Nephron (organoid): Measurements from ENCODE around the gene PEX6.

ENCODE experiments used
- H3K27ac Mint-ChIP-seq, 3 experiments: 2 replicates each; pipeline ENCODE4 v1.8.0; 2020; ENCODE audit warnings: mixed read lengths in 3 of 3, mild to moderate bottlenecking in 2 of 3, moderate library complexity in 1 of 3
- H3K27me3 Mint-ChIP-seq: 2 replicates; pipeline ENCODE4 v1.8.0; 2021; ENCODE audit warnings: low read depth, mild to moderate bottlenecking, moderate library complexity, mixed read lengths
- H3K36me3 Mint-ChIP-seq: 2 replicates; pipeline ENCODE4 v1.8.0; 2020; ENCODE audit warnings: low read depth, mixed read lengths
- H3K4me1 Mint-ChIP-seq: 2 replicates; pipeline ENCODE4 v1.8.0; 2020; ENCODE audit warnings: mixed read lengths
- H3K4me3 Mint-ChIP-seq, 3 experiments: 2 replicates each; pipeline ENCODE4 v1.8.0; 2020; ENCODE audit warnings: mild to moderate bottlenecking in 3 of 3, mixed read lengths in 3 of 3, moderate library complexity in 2 of 3
- H3K9me3 Mint-ChIP-seq: 2 replicates; pipeline ENCODE4 v1.8.0; 2020; ENCODE audit warnings: mixed read lengths
- CTCF ChIP-seq, 3 experiments: fragments of 200-600 bp; sonication (generic); IDR thresholded peaks; one replicate each; pipeline ENCODE4 v1.5.0; 2021; ENCODE audit warnings: antibody characterized with exemption in 3 of 3; ENCODE audit not compliant: unreplicated experiment in 3 of 3

The PEX6 gene

GRCh38 chr6:42935322-42935721 is 43.7 kb downstream of the PEX6 start:
- H3K4me3 Mint-ChIP-seq, result no peak overlapping the region
- no peaks in the 10 kb centered on the region for H3K9me3 Mint-ChIP-seq
- TF ChIP-seq CTCF (IDR thresholded peaks at IDR 0.05; ENCODE audit: unreplicated experiment in 3 of 3), result no peak
- H3K27ac Mint-ChIP-seq, result no peak overlapping the region
- H3K27me3 Mint-ChIP-seq, result peaks cover 4% of the 10 kb centered on the region
- H3K36me3 Mint-ChIP-seq, result peaks cover 64% of the 10 kb centered on the region
- H3K4me1 Mint-ChIP-seq, result peaks cover 25% of the 10 kb centered on the region

GRCh38 chr6:42933205-42933604 is 45.8 kb downstream of the PEX6 start:
- H3K4me3 Mint-ChIP-seq, result peak overlapping the region in 1 of 3 experiments; percentile 5
- H3K27ac Mint-ChIP-seq, result peak overlapping the region in 1 of 3 experiments; percentile 9
- no peaks in the 10 kb centered on the region for H3K27me3 Mint-ChIP-seq
- no peak for TF ChIP-seq CTCF (IDR thresholded peaks at IDR 0.05; ENCODE audit: unreplicated experiment in 3 of 3)
- peaks cover 52% of the 10 kb centered on the region for H3K36me3 Mint-ChIP-seq
- H3K4me1 Mint-ChIP-seq, result peaks cover 40% of the 10 kb centered on the region
- no peaks in the 10 kb centered on the region for H3K9me3 Mint-ChIP-seq

- H3K9me3 Mint-ChIP-seq, result no peaks in the 10 kb centered on the region
- H3K4me3 Mint-ChIP-seq, result peak overlapping the region; percentile 11 to 84 (median 61)
- peaks cover 47% of the 10 kb centered on the region for H3K36me3 Mint-ChIP-seq
- H3K27ac Mint-ChIP-seq, result peak overlapping the region; percentile 84 to 99 (median 99)
- peaks cover 40% of the 10 kb centered on the region for H3K4me1 Mint-ChIP-seq
- TF ChIP-seq CTCF (IDR thresholded peaks at IDR 0.05; ENCODE audit: unreplicated experiment in 3 of 3), result no peak
- H3K27me3 Mint-ChIP-seq, result no peaks in the 10 kb centered on the region
Measured at GRCh38 chr6:42932412-42932811, 46.6 kb downstream of the PEX6 start.

GRCh38 chr6:42929821-42930360 is 49.1 kb downstream of the PEX6 start:
- Mint-ChIP-seq H3K4me3 (peak overlapping the region; percentile 97 to 99 (median 98)), H3K27me3 (no peaks in the 10 kb centered on the region), H3K27ac (peak overlapping the region; percentile 99 to 100 (median 99)), H3K4me1 (peaks cover 40% of the 10 kb centered on the region), H3K36me3 (peaks cover 25% of the 10 kb centered on the region), H3K9me3 (no peaks in the 10 kb centered on the region)
- TF ChIP-seq CTCF (IDR thresholded peaks at IDR 0.05; ENCODE audit: unreplicated experiment in 3 of 3), result no peak

GRCh38 chr6:42928986-42929820 is 49.8 kb downstream of the PEX6 start, which contains the start of gene CNPY3:
TSS of gene CNPY3 (plus strand) at chr6:42929480. CDS start at chr6:42929571, 91 bp downstream.
- TF ChIP-seq CTCF (IDR thresholded peaks at IDR 0.05; ENCODE audit: unreplicated experiment in 3 of 3), result no peak
- H3K27me3 Mint-ChIP-seq, result no peaks in the 10 kb centered on the region
- H3K9me3 Mint-ChIP-seq, result no peaks in the 10 kb centered on the region
- H3K27ac Mint-ChIP-seq, result peak within 1 kb of the TSS; percentile 99 to 100 (median 99)
- H3K4me3 Mint-ChIP-seq, result peak within 1 kb of the TSS; percentile 97 to 99 (median 98)
- peaks cover 40% of the 10 kb centered on the region for H3K4me1 Mint-ChIP-seq
- peaks cover 24% of the 10 kb centered on the region for H3K36me3 Mint-ChIP-seq
